ENCODE measurements around the gene LRRC31.

Gene LRRC31

GRCh38 chr3:169869484-169870220 is at the start of gene LRRC31:
TSS of gene LRRC31 (minus strand) at chr3:169869935. CDS start at chr3:169869807, 128 bp downstream.
- DNase-seq (ENCODE audit: low read depth in 2 of 2) = no peak

- no peak for DNase-seq (ENCODE audit: low read depth in 2 of 2)
These were observed 44.6 kb upstream of the LRRC31 start for GRCh38 chr3:169914321-169914720.

- DNase-seq (ENCODE audit: low read depth in 2 of 2) = no peak
These were observed 43.6 kb upstream of the LRRC31 start for GRCh38 chr3:169913323-169913722.

- no peak for DNase-seq (ENCODE audit: low read depth in 2 of 2)
These were observed 41.5 kb upstream of the LRRC31 start, which contains the start of gene SAMD7 for GRCh38 chr3:169911272-169911671. TSS of gene SAMD7 (plus strand) at chr3:169911572. CDS start at chr3:169919499, 7,927 bp downstream.

GRCh38 chr3:169907944-169908343 is 38.2 kb upstream of the LRRC31 start:
- DNase-seq (ENCODE audit: low read depth in 2 of 2) = no peak

- no peak for DNase-seq (ENCODE audit: low read depth in 2 of 2)
These were observed 37.7 kb upstream of the LRRC31 start for GRCh38 chr3:169907476-169907875.

- DNase-seq (ENCODE audit: low read depth in 2 of 2) = no peak
These were observed 35.7 kb upstream of the LRRC31 start for GRCh38 chr3:169905404-169905803.

GRCh38 chr3:169901453-169901852 is 31.7 kb upstream of the LRRC31 start:
- no peak for DNase-seq (ENCODE audit: low read depth in 2 of 2)

- no peak for DNase-seq (ENCODE audit: low read depth in 2 of 2)
These were observed 27.5 kb upstream of the LRRC31 start for GRCh38 chr3:169897284-169897683.

GRCh38 chr3:169895072-169895471 is 25.3 kb upstream of the LRRC31 start:
- DNase-seq (ENCODE audit: low read depth in 2 of 2) = no peak

GRCh38 chr3:169894110-169894509 is 24.4 kb upstream of the LRRC31 start:
- no peak for DNase-seq (ENCODE audit: low read depth in 2 of 2)

- no peak for DNase-seq (ENCODE audit: low read depth in 2 of 2)
These were observed 22.2 kb upstream of the LRRC31 start for GRCh38 chr3:169891886-169892285.

GRCh38 chr3:169886671-169887070 is 16.9 kb upstream of the LRRC31 start:
- DNase-seq (ENCODE audit: low read depth in 2 of 2) = no peak

GRCh38 chr3:169880576-169881250 is 11.0 kb upstream of the LRRC31 start:
- DNase-seq (ENCODE audit: low read depth in 2 of 2) = no peak

GRCh38 chr3:169879845-169880575 is 10.3 kb upstream of the LRRC31 start:
- no peak for DNase-seq (ENCODE audit: low read depth in 2 of 2)

- no peak for DNase-seq (ENCODE audit: low read depth in 2 of 2)
These were observed 9.3 kb upstream of the LRRC31 start for GRCh38 chr3:169879013-169879557.

GRCh38 chr3:169871129-169871886 is 1.6 kb upstream of the LRRC31 start:
- DNase-seq (ENCODE audit: low read depth in 2 of 2) = no peak

- no peak for DNase-seq (ENCODE audit: low read depth in 2 of 2)
These were observed 1.4 kb downstream of the LRRC31 start for GRCh38 chr3:169868369-169868768.

GRCh38 chr3:169867584-169868210 is 2.0 kb downstream of the LRRC31 start:
- DNase-seq (ENCODE audit: low read depth in 2 of 2) = no peak

- no peak for DNase-seq (ENCODE audit: low read depth in 2 of 2)
These were observed 4.5 kb downstream of the LRRC31 start for GRCh38 chr3:169865176-169865767.

GRCh38 chr3:169864270-169864669 is 5.5 kb downstream of the LRRC31 start:
- DNase-seq (ENCODE audit: low read depth in 2 of 2) = no peak
